NCI-H82 (cell line): Measurements from ENCODE around the gene SLC25A12.
"Not testable (repeated sequence)": the region's sequence is repeated elsewhere in the genome, so short reads cannot be mapped to it uniquely, and the experiment has no call there.

Experiments
- DNase-seq: peaks from one replicate; lab custom pipeline; 2025; lab: John Stamatoyannopoulos, UW

The SLC25A12 gene

GRCh38 chr2:171792157-171792556 is 101.9 kb downstream of the SLC25A12 start:
- no peak for DNase-seq

- no peak for DNase-seq
Measured at GRCh38 chr2:171791361-171791760, 102.7 kb downstream of the SLC25A12 start.

GRCh38 chr2:171789956-171790355 is 104.1 kb downstream of the SLC25A12 start:
- no peak for DNase-seq

- DNase-seq, result no peak
Measured at GRCh38 chr2:171788316-171788993, 105.6 kb downstream of the SLC25A12 start.

- DNase-seq, result no peak
Measured at GRCh38 chr2:171787333-171788072, 106.5 kb downstream of the SLC25A12 start.

GRCh38 chr2:171785450-171785849 is 108.6 kb downstream of the SLC25A12 start:
- DNase-seq, result no peak

GRCh38 chr2:171778515-171778914 is 115.5 kb downstream of the SLC25A12 start:
- DNase-seq, result no peak

- DNase-seq, result not testable (repeated sequence)
Measured at GRCh38 chr2:171774581-171774980, 119.5 kb downstream of the SLC25A12 start.

GRCh38 chr2:171772373-171772772 is 121.7 kb downstream of the SLC25A12 start:
- DNase-seq, result no peak

- no peak for DNase-seq
Measured at GRCh38 chr2:171771463-171771862, 122.6 kb downstream of the SLC25A12 start.

- peak; percentile 8 for DNase-seq
Measured at GRCh38 chr2:171763602-171764001, 130.4 kb downstream of the SLC25A12 start.

GRCh38 chr2:171762879-171763573 is 131.0 kb downstream of the SLC25A12 start:
- no peak for DNase-seq

GRCh38 chr2:171761176-171761575 is 132.9 kb downstream of the SLC25A12 start:
- not testable (repeated sequence) for DNase-seq

- DNase-seq, result not testable (repeated sequence)
Measured at GRCh38 chr2:171758762-171759161, 135.3 kb downstream of the SLC25A12 start.

- DNase-seq, result no peak
Measured at GRCh38 chr2:171754254-171754939, 139.6 kb downstream of the SLC25A12 start.

GRCh38 chr2:171747371-171747770 is 146.7 kb downstream of the SLC25A12 start:
- no peak for DNase-seq

- DNase-seq, result no peak
Measured at GRCh38 chr2:171745806-171746205, 148.2 kb downstream of the SLC25A12 start.

- DNase-seq, result peak; percentile 31
Measured at GRCh38 chr2:171745141-171745540, 148.9 kb downstream of the SLC25A12 start.

- no peak for DNase-seq
Measured at GRCh38 chr2:171742760-171743159, 151.3 kb downstream of the SLC25A12 start.

GRCh38 chr2:171741189-171741588 is 152.9 kb downstream of the SLC25A12 start:
- no peak for DNase-seq

GRCh38 chr2:171735991-171736710 is 157.9 kb downstream of the SLC25A12 start:
- DNase-seq, result no peak
